GM19035 (cell line): ENCODE data around the gene CCDC9B.

Experiments
- ATAC-seq: cut with Tn5 transposase; IDR thresholded peaks from one replicate; pipeline ENCODE4 v1.9.1; 2021; ENCODE audit not compliant: unreplicated experiment

The CCDC9B gene

DNA sequence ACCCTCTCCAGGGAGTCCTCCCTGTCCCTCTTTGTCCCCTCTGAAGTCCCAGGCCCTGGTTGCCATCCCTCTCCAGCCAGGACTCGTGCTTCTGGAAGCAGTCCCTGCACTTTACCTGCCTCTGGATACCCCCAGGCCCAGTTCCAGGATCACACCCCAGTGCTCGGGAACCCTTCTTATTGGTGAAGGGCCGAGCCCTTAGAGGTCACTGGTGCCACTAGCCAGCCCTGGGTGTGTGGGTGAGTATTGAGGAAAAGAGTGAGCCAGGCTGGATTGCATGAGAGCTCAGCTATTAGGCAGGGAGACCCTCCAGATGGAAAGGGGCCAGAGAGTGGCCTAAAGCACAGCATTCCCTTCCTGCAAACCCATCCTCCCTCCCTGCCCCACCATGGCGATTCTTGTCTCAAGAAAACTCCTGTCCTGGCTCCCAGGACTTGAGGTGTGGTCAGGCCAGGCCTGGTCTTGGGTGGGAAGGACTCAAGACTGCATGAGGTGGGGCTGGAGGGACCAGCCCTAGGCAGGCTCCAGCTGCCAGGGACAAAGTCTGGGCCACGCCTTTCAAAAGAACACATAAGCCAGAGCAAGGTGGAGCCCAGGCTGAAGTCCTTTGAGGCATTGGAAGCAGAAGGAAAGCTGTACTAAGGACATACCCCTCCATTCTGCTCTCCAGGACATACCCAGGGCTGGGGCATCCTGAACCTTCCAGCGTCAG is 5.3 kb upstream of the CCDC9B start:
- ATAC-seq = no peak

DNA sequence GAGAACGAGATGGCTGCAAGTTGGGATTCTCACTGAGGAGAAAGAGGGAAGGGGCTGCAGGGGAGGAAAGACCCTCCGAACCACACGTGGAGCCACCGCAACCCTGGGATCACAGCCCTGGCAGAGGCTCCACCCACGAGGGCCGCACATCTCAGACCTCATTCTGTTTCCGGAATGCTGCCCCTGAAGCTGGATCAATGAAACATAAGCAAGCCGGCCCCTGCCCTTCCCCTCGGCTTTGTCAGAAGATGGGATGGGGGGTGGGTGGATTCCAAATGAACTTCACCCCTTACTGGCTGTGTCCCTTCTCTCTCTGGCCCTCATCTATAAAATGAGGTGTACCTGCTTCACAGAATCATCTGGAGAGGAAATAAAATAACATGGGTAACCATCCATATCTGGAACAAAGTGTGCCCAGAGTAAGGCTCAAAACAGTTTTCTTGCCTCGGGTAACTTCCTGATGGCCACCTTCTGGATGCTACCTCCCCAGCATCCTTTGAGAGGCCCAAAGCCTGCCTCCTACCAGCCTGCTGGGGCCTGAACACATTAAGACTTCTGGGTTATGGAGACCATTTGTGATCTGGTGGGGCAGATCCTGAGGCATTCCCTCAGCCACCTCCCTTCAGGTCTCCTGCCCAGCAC is 4.6 kb upstream of the CCDC9B start:
- ATAC-seq = no peak

GRCh38 chr15:40344631-40345120 is 3.9 kb upstream of the CCDC9B start:
- peak; percentile 52 for ATAC-seq

DNA sequence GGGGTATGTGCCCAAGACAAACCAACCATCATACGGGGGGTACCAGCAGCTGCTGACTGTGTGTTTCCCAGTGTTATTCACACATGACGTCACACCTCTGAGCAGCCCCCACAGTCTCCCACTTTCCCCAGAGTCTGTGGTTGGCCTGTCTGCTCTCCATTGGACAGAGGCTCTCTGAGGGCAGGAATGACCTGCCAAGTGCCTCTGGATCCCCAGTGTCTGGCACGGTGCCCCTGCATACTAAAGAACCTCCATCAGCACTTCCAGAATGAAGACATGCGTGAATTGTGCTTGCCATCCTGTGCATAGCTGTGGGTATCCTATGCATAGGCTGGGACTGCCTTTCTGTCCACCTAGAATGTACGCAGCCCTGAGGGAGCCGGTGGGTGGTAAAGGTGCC is 3.5 kb upstream of the CCDC9B start:
- ATAC-seq = no peak

DNA sequence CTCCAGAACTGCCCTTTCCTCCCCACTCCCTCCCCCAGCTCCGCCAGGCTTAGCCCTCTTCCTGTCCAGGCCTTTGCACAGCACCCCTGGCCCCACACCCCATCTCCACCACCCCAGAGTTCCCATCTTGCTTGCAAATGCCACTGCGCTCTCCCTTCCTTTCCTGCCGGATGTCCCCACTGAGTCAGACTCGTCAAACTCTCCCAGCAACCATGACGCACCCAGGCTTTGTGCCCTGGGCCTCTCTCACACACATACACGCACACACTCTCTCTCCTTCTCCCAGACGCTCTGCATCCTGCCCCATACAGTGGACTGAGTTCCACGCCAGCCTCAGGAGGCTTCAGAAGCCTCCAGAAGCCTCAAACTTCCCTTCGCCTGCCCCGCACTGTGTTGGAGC is 2.8 kb upstream of the CCDC9B start:
- no peak for ATAC-seq

GRCh38 chr15:40342416-40343320 is 1.9 kb upstream of the CCDC9B start:
- no peak for ATAC-seq

DNA sequence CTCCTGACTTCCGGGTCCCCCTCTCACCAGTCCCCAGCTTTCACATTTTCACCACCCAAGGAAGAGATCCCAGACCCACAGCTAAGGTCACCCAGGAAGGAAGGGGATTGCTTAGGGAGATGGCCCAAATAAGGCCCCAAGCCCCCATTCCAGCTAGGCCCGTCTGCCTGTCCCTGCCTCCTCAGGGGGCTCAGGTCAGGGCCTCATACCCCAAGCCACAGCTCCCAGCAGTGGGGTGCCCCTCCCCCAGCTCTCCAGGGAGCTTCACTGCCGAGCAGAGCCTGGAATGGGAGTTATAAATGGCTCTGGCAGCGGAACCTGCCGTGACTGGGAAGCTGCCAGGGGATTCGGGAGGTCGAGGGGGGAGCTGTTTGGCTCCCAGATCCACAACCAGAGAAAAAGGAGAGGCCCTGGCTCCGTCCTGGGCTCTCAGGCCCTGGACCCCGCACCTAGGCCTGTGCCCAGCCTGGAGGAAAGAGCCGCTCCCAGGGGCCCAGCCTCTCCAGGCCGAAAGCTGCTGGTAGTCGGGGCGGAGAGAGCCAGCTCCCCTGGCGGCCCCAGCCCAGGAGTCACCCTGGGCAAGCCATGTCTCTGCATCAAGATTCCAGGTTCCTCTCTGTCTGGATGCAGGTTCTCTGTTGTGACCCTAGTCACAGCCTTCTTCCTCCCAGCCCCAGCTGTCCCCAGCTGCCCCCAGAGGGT is 550 bp downstream of the CCDC9B start:
- no peak for ATAC-seq

DNA sequence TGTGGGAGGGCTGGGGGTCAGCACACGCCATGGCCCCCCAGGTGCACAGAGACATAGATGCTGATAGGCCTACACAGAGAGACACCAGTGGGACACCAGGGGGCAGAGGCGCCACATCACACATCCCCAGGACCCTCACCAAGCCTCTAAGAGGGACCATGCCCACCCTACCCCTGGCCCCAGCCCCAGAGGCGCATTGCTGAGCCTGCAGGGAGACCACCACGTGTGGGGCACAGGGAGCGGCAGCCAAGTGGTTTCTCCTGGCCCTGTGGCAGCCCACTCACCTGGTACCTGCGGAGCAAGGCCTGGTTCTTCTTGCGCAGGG is 1.2 kb downstream of the CCDC9B start:
- no peak for ATAC-seq

GRCh38 chr15:40338921-40339620 is 1.7 kb downstream of the CCDC9B start:
- ATAC-seq = no peak

DNA sequence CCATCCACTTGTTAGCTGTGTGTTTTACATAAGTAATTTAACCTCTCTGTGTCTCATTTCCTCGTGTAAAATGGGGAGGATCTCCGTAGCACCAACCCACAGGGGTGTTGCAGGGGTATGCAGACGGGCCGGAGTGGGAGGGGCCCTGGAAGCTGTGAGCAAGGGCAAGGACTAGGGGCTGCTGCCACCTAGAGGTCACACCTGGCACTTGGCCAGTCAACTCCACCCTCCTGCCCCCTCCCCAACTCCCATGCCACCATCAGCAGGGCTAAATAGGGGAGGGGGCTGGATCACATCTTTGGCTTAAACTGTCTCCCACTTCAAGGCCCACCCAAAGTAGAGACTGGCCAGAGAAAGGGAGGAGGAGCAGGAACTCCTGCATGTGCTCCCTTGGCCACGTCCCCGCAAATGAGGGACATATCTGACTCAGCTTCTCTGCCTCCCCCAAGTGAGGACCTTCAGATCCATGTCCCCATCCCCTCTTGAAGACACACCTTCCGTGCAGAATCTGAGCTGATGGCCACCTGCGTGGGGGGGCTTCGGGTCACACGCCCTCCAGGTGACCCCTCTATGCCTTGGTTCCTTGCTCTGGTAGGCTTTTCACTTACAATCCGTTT is 2.6 kb downstream of the CCDC9B start:
- peak; percentile 64 for ATAC-seq

DNA sequence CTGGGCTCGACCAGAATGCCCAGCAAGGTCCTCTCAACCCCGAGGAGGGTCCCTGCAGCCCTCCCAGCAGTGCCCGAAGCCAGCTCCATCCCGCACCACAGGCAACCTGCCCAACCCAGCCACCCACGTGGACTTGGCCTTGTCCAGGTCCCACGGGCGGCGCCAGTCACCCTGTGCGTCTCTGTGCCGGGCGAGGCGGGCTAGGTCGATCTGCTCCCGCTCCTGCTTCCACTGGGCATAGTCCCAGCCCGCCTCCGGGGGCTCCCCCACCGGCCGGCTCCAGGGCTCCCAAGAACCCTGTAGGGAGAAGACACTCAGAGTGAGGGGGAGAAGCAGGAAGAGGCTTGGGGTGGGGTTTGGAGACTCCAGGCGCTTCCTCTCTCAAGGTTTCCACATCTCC is 3.1 kb downstream of the CCDC9B start:
- no peak for ATAC-seq

- ATAC-seq = no peak
These were observed 4.0 kb downstream of the CCDC9B start for GRCh38 chr15:40336744-40337122.

DNA sequence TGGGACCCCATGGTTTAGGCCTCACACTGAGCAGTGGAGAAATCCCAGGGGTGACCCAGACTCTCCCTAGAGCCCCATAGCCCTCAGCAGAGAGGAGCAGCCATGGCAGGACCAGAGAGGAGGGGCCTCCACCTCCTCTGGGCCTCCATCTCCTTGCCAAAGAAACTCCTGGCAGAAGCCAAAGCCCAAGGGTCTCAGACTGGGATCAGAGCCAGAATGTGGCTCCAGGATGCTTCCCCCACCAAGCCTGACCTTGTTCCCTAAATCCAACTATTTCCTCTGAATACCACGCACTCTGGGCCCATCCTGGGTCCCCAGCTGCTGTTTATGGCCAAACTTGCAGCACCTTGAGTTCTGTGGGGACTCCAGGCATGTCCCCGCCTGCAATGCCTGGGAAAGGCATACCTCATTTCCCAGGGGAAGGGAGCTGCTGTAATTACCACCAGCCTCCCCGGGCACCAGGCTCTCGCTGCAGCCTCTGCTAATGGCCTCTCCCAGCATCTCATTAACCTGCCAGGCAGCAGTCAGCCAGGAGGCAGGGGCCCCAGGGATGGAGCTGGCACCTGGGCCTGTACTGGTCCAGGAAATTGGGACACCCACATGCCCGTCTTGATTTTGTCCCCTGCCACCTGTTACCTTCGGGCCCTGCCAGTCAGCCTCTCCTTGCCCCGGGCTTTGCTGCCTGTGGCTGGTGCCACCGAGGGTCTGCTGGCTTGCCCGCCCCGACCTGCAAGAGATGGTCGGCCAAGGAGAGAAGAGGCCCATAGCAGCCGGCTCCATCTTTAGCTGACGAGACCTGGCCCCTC is 4.6 kb downstream of the CCDC9B start:
- ATAC-seq = no peak

DNA sequence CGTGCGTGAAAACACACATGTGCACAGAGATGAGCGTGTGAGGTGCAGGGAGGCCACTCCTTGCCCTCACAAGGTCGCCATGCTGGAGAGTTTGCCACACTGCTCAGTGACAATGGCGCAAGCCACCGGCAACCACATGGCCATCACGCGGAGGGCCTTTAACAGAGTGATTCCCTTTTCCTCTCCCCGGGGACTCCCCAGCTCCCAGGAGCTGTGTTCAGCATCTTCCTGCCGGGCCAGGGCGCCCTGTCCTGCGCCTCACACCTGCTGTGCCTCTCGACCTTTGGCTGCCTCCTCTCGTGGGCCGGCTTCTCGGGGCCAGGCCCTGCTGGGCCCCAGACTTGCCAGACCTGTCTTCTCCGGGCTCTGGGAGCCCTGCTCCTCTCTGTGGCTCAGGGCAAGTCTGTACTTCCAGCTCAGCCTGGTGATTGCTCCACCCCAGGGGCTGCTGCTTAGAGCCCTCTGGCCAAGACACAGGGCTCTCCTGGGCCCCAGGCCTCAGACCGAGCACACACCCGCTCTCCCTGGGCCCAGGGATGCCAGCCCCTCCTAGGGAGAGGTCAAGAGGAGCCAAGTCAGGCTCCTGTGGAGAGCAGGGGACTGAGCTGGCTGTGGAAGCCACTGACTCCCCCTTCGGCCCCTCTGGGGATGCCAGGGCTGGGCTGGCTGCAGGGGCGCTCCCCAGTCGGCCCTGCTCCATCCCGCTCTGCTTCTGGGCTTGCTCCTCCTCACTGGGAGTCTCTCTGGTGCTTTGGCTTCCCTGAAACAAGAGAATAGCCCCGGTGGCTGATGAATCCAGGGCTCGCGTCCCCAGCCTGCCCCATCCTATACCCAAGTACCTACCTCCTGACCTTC is 5.6 kb downstream of the CCDC9B start:
- ATAC-seq = no peak

DNA sequence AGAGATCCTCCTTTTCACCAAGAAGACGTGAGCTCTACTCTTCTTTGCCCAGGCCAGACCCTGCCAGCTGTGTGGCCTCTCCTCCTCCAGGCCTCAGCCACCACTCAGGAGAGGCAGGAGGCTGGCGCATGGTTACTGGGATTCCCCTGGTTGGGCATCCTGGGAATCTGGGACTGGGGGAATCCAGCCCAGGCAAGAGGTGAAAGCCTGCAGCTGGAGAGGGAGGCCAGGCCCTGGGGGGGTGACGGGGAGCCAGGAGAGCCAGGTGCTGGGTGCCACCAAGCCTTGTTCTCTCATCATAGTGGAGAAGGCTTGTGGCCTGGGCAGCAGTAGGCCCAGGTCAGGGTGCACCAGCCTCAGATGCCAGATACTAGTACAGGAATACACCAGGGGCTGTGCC is 6.2 kb downstream of the CCDC9B start:
- ATAC-seq = no peak

GRCh38 chr15:40333922-40334492 is 6.7 kb downstream of the CCDC9B start:
- ATAC-seq = no peak

DNA sequence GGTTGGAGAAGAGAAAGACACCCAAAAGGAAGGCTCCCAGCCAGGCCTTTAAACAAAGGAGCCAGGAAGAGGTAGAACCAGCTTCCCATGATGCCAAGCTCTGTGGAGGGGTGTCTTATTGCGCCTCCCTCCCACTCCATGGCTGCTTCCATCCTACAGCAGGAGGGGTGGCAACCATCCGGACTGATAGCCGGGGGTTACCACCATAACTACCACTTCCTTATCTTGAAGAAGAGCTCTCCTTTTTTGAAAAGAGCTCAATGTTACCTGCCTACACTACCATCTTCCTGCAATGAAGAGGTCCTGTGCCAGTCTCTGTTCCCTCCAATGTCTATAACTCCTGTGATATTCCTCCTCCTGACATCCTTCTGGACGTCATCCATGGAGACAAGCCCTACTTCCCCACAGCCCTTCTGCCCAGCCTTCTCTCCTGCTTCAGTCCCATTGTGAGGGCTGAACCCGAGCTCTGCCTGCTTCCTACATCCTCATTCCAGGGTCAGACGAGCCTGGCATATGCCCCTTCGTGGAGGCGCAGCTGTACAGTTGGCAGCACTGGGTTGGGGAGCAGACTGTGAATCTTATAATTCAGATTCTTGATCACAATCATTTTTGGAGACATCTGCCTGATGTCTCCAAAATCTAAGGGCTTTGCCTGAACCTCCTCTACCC is 8.5 kb downstream of the CCDC9B start:
- no peak for ATAC-seq

DNA sequence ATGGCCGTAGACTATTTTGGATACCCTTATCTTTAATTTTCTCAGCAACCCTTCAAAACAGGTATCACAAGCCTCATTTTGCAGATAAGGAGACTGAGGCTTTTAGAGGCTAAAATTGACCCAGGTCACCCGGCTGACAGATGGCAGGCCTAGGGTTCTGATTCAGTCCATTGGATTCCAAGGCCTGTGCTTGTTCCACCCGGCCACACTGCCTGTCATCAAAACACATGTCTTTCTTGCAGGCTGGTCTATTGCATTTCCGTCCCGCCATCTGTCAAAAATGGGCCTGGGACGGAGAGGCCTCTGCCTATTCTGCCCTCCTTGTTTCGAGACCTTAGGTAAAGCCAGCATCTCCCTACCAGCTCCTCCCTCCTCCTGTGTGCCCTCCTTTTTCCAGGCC is 9.1 kb downstream of the CCDC9B start:
- no peak for ATAC-seq
